PC-3 (cell line): Measurements from ENCODE around the gene PCDHGA8. TPM values are rescaled to one million over a fixed set of nuclear protein-coding genes. Genes with fewer than 3 reads are reported as not detected.
"Not testable (repeated sequence)": the region's sequence is repeated elsewhere in the genome, so short reads cannot be mapped to it uniquely, and the experiment has no call there.

Experiments
- ATAC-seq: fragments of 200-7000 bp; cut with Tn5 transposase; 2 replicates; pipeline ENCODE4 v1.9.1; 2020; ENCODE audit warnings: mild to moderate bottlenecking, moderate library complexity
- BruUV-seq: library from RNA; stranded (reverse); fragments of 400-500 nt; replicated peaks from 2 replicates; lab custom pipeline; 2021; lab: Mats Ljungman, UMichigan
- CTCF ChIA-PET: fragments of 300-600 bp; sonication (Branson Sonifier 250); formaldehyde crosslinking; loops from one replicate; lab custom pipeline; 2022; ENCODE audit warnings: antibody characterized with exemption; lab: Charles Lee
- POLR2A ChIA-PET: fragments of 300-600 bp; sonication (Branson Sonifier 250); formaldehyde crosslinking; loops from one replicate; lab custom pipeline; 2022; ENCODE audit warnings: antibody characterized with exemption; ENCODE audit not compliant: unreplicated experiment; lab: Charles Lee
- DNase-seq: peaks from one replicate; pipeline ENCODE4 v3.0.0-alpha.2; 2015
- H2AFZ ChIP-seq: fragments of 300-600 bp; sonication (generic); 2 replicates; pipeline ENCODE4 v1.6.0; 2016; ENCODE audit warnings: antibody characterized with exemption, low read length
- H3F3A ChIP-seq: fragments of 300-600 bp; sonication (generic); one replicate; pipeline ENCODE4 v1.6.0; 2017; ENCODE audit warnings: antibody characterized with exemption, low read length, control low read depth, mild to moderate bottlenecking; ENCODE audit not compliant: unreplicated experiment
- H3K27ac ChIP-seq: fragments of 300-600 bp; sonication (generic); 2 replicates; pipeline ENCODE4 v1.5.1; 2016; ENCODE audit warnings: mild to moderate bottlenecking, low read length
- H3K27me3 ChIP-seq: fragments of 300-600 bp; sonication (generic); 2 replicates; pipeline ENCODE4 v1.6.1; 2016; ENCODE audit warnings: low read length, mixed read lengths
- H3K36me3 ChIP-seq: fragments of 300-600 bp; sonication (generic); 2 replicates; pipeline ENCODE4 v1.6.1; 2016; ENCODE audit warnings: low read depth, mixed run types, low read length, mixed read lengths
- H3K4me1 ChIP-seq: fragments of 300-600 bp; sonication (generic); 2 replicates; pipeline ENCODE4 v1.5.1; 2016; ENCODE audit warnings: low read length; ENCODE audit not compliant: insufficient read depth
- H3K4me2 ChIP-seq: fragments of 300-600 bp; sonication (generic); 2 replicates; pipeline ENCODE4 v1.6.0; 2016; ENCODE audit warnings: low read length
- H3K4me3 ChIP-seq: fragments of 300-600 bp; sonication (generic); 2 replicates; pipeline ENCODE4 v1.5.1; 2016; ENCODE audit warnings: mild to moderate bottlenecking, low read length, mixed read lengths
- H3K79me2 ChIP-seq: fragments of 300-600 bp; sonication (generic); 2 replicates; pipeline ENCODE4 v1.6.1; 2017; ENCODE audit warnings: low read length, mixed read lengths
- H3K9ac ChIP-seq: fragments of 300-600 bp; sonication (generic); 2 replicates; pipeline ENCODE4 v1.6.0; 2016; ENCODE audit warnings: mild to moderate bottlenecking, low read length
- H3K9me2 ChIP-seq: fragments of 300-600 bp; sonication (generic); replicated peaks from 2 replicates; pipeline ENCODE4 v1.6.1; 2016; ENCODE audit warnings: mixed run types, low read length, mixed read lengths
- H3K9me3 ChIP-seq: fragments of 300-600 bp; sonication (generic); 2 replicates; pipeline ENCODE4 v1.6.1; 2016; ENCODE audit warnings: low read length, mixed read lengths
- H4K20me1 ChIP-seq: fragments of 300-600 bp; sonication (generic); 2 replicates; pipeline ENCODE4 v1.6.1; 2016; ENCODE audit warnings: low read length, mixed read lengths
- EZH2 ChIP-seq: fragments of 300-600 bp; sonication (generic); IDR thresholded peaks from one replicate; pipeline ENCODE4 v1.6.1; 2017; ENCODE audit warnings: antibody characterized with exemption, mild to moderate bottlenecking, low read length; ENCODE audit not compliant: unreplicated experiment
- EZH2phosphoT487 ChIP-seq: fragments of 300-600 bp; sonication (generic); IDR thresholded peaks from 2 replicates; pipeline ENCODE4 v1.6.1; 2018; ENCODE audit warnings: mild to moderate bottlenecking, antibody characterized with exemption, low read length, borderline replicate concordance
- intact Hi-C: fragments of 100-400 bp; cut with micrococcal nuclease; formaldehyde crosslinking; loops from 2 replicates; pipeline ENCODE4 v1.9.0; 2023
- total RNA-seq: library from RNA; depleted of rRNA; stranded (reverse); fragments of >200 nt; gene quantifications from 2 replicates; pipeline ENCODE4 v1.2.3, GENCODE V29; 2014
- TF ChIP-seq, protein P1 (sequence below): fragments of 300-600 bp; sonication (generic); conservative IDR thresholded peaks from 2 replicates; pipeline ENCODE4 v1.5.1; 2017; ENCODE audit warnings: antibody characterized with exemption, low read depth, mild to moderate bottlenecking, low read length

The PCDHGA8 gene
- total RNA-seq, 1 experiment from 2014 or later, result 0.51 TPM

DNA sequence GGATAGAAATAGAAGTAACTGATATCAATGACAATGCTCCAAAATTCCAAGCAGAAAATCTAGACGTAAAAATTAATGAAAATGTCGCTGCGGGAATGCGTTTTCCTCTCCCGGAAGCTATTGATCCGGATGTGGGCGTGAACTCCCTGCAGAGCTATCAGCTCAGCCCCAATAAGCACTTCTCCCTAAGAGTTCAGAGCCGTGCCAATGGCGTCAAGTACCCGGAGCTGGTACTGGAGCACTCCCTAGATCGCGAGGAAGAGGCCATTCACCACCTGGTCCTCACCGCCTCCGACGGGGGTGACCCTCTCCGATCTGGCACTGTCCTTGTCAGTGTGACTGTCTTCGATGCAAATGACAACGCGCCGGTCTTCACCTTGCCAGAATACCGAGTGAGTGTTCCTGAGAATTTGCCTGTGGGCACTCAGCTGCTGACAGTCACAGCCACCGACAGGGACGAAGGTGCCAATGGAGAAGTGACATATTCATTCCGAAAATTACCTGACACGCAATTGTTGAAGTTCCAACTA lies 21.2 kb downstream of the PCDHGA8 start:
- Histone ChIP-seq H3F3A (no peaks in the 10 kb centered on the region), H3K9me2 (no peaks in the 10 kb centered on the region), H2AFZ (no peak overlapping the region), H3K9ac (no peak overlapping the region), H3K79me2 (no peaks in the 10 kb centered on the region), H3K4me2 (no peak overlapping the region), H3K27me3 (no peaks in the 10 kb centered on the region), H4K20me1 (no peaks in the 10 kb centered on the region), H3K36me3 (peaks cover 6% of the 10 kb centered on the region; the same call in 1 of the 2 replicates), H3K27ac (no peak overlapping the region), H3K4me3 (no peak overlapping the region), H3K4me1 (no peaks in the 10 kb centered on the region), H3K9me3 (0 out of 2 replicates have a peak, but pooled peaks cover 4% of the 10 kb centered on the region)
- no TSS peak for BruUV-seq
- CTCF ChIA-PET, result no interaction called here
- POLR2A ChIA-PET, result no interaction called here
- no peak for DNase-seq
- no peak for ATAC-seq
- TF ChIP-seq, protein P1, sequence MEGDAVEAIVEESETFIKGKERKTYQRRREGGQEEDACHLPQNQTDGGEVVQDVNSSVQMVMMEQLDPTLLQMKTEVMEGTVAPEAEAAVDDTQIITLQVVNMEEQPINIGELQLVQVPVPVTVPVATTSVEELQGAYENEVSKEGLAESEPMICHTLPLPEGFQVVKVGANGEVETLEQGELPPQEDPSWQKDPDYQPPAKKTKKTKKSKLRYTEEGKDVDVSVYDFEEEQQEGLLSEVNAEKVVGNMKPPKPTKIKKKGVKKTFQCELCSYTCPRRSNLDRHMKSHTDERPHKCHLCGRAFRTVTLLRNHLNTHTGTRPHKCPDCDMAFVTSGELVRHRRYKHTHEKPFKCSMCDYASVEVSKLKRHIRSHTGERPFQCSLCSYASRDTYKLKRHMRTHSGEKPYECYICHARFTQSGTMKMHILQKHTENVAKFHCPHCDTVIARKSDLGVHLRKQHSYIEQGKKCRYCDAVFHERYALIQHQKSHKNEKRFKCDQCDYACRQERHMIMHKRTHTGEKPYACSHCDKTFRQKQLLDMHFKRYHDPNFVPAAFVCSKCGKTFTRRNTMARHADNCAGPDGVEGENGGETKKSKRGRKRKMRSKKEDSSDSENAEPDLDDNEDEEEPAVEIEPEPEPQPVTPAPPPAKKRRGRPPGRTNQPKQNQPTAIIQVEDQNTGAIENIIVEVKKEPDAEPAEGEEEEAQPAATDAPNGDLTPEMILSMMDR, result no peak
- TF ChIP-seq EZH2 (no peak), EZH2phosphoT487 (no peak)
- intact Hi-C loops, result no loop called here

- not testable (repeated sequence) for BruUV-seq
Observed at GRCh38 chr5:141414548-141415274, 22.3 kb downstream of the PCDHGA8 start.

DNA sequence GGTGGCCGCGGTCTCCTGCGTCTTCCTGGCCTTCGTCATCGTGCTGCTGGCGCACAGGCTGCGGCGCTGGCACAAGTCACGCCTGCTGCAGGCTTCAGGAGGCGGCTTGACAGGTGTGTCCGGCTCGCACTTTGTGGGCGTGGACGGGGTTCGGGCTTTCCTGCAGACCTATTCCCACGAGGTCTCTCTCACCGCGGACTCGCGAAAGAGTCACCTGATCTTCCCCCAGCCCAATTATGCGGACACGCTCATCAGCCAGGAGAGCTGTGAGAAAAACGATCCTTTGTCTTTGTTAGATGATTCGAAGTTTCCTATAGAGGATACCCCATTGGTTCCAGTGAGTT lies 22.8 kb downstream of the PCDHGA8 start:
- not testable (repeated sequence) for H3K36me3 ChIP-seq

More at GRCh38 chr5:141414548-141415274, 22.3 kb downstream of the PCDHGA8 start:
- H3K4me3 ChIP-seq, H3K79me2 ChIP-seq, H3K9ac ChIP-seq, H3K4me1 ChIP-seq, CTCF ChIA-PET, DNase-seq, H3K9me3 ChIP-seq, POLR2A ChIA-PET, H3K27ac ChIP-seq, H3K9me2 ChIP-seq, intact Hi-C loops, H3F3A ChIP-seq, H3K27me3 ChIP-seq, H3K36me3 ChIP-seq, H4K20me1 ChIP-seq, ATAC-seq, H2AFZ ChIP-seq, H3K4me2 ChIP-seq: not testable (repeated sequence)

GRCh38 chr5:141417494-141418172 lies 25.2 kb downstream of the PCDHGA8 start, which contains the start of gene PCDHGB7:
Gene PCDHGB7, plus strand, starts transcription at chr5:141417677. Its CDS starts 183 bp downstream, at chr5:141417860.
- H3K4me3 ChIP-seq, H2AFZ ChIP-seq, H3K79me2 ChIP-seq, H3K27me3 ChIP-seq, H3K4me2 ChIP-seq, H3K9me2 ChIP-seq, H4K20me1 ChIP-seq, DNase-seq, H3K4me1 ChIP-seq, POLR2A ChIA-PET, BruUV-seq, H3K9me3 ChIP-seq, H3F3A ChIP-seq, H3K36me3 ChIP-seq, CTCF ChIA-PET, H3K9ac ChIP-seq, H3K27ac ChIP-seq, ATAC-seq, intact Hi-C loops: not testable (repeated sequence)

More for the DNA sequence above, 22.8 kb downstream of the PCDHGA8 start:
- H3K9me3 ChIP-seq, H3F3A ChIP-seq, POLR2A ChIA-PET, H3K9ac ChIP-seq, CTCF ChIA-PET, H3K4me3 ChIP-seq, H3K9me2 ChIP-seq, ATAC-seq, H2AFZ ChIP-seq, BruUV-seq, H3K4me1 ChIP-seq, H3K27ac ChIP-seq, H3K4me2 ChIP-seq, DNase-seq, intact Hi-C loops, H4K20me1 ChIP-seq, H3K27me3 ChIP-seq, H3K79me2 ChIP-seq: not testable (repeated sequence)
